ENCODE results near the gene OR10H1. TPM values are rescaled to one million over a fixed set of nuclear protein-coding genes. Genes with fewer than 3 reads are reported as not detected.
"Not testable (repeated sequence)": the region's sequence is repeated elsewhere in the genome, so short reads cannot be mapped to it uniquely, and the experiment has no call there.

Gene OR10H1
- total RNA-seq, 1 donor from 2014 or later = not detected

DNA sequence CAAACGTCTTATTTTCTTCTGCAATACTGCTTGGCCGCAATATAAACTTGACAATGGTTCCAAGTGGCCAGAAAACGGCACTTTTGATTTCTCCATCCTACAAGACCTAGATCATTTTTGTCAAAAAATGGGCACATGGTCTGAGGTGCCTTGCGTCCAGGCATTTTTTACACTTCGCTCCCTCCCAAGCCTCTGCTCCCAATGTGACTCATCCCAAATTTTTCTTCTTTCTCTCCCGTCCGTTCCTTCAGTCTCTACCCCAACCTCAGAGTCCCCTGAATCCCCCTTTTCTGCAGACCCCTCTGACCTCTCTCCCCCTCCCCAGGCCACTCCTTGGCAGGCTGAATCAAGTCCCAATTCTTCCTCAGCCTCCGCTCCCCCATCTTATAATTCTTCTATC lies 14.3 kb upstream of the OR10H1 start:
- Histone ChIP-seq H3K79me2 (ENCODE audit: low read depth) (no peaks in the 10 kb centered on the region), H3K9me3 (ENCODE audit: low read depth) (peaks cover 3% of the 10 kb centered on the region), H4K20me1 (ENCODE audit: low read depth) (no peaks in the 10 kb centered on the region), H3F3A (ENCODE audit: low read depth) (no peaks in the 10 kb centered on the region), H3K4me2 (no peak overlapping the region), H2AFZ (replicated peaks) (no peak overlapping the region), H3K36me3 (no peaks in the 10 kb centered on the region), H3K4me3 (no peak overlapping the region), H3K4me1 (no peaks in the 10 kb centered on the region), H3K27me3 (no peaks in the 10 kb centered on the region), H3K27ac (no peak overlapping the region), H3K9ac (no peak overlapping the region)
- Mint-ChIP-seq H3K4me3 (no peak overlapping the region), H3K9me3 (peaks cover 25% of the 10 kb centered on the region), H3K27ac (no peak overlapping the region), H3K27me3 (ENCODE audit: insufficient read depth, low read depth) (peaks cover 3% of the 10 kb centered on the region), H3K4me1 (no peaks in the 10 kb centered on the region), H3K36me3 (no peaks in the 10 kb centered on the region)
- TF ChIP-seq, protein P1, sequence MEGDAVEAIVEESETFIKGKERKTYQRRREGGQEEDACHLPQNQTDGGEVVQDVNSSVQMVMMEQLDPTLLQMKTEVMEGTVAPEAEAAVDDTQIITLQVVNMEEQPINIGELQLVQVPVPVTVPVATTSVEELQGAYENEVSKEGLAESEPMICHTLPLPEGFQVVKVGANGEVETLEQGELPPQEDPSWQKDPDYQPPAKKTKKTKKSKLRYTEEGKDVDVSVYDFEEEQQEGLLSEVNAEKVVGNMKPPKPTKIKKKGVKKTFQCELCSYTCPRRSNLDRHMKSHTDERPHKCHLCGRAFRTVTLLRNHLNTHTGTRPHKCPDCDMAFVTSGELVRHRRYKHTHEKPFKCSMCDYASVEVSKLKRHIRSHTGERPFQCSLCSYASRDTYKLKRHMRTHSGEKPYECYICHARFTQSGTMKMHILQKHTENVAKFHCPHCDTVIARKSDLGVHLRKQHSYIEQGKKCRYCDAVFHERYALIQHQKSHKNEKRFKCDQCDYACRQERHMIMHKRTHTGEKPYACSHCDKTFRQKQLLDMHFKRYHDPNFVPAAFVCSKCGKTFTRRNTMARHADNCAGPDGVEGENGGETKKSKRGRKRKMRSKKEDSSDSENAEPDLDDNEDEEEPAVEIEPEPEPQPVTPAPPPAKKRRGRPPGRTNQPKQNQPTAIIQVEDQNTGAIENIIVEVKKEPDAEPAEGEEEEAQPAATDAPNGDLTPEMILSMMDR (IDR thresholded peaks at IDR 0.05) = no peak
- TF ChIP-seq EZH2phosphoT487 (IDR thresholded peaks at IDR 0.05) = no peak
- TF ChIP-seq EZH2 (IDR thresholded peaks at IDR 0.05) = no peak
- no peak for DNase-seq (ENCODE audit: low spot score)

GRCh38 chr19:15829306-15829698 lies 13.8 kb upstream of the OR10H1 start:
- no peak overlapping the region for H3K27ac Mint-ChIP-seq

DNA sequence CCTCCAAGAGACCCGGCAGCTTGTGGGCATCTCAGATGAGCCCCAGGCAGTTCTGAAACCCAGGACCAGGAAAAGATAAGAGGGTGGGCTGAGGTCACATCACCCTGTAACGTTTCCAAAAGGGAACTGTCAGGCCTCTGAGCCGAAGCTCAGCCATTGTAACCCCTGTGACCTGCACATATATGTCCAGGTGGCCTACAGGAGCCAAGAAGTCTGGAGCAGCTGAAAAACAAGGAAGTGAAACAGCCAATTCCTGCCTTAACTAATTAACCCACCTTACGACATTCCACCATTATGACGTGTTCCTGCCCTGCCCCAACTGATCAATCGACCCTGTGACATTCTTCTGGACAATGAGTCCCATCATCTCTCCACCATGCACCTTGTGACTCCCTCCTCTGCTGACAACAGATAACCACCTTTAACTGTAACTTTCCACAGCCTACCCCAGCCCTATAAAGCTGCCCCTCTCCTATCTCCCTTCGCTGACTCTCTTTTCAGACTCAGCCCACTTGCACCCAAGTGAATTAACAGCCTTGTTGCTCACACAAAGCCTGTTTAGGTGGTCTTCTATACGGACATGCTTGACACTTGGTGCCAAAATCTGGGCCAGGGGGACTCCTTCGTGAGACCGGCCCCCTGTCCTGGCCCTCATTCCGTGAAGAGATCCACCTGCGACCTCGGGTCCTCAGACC lies 13.3 kb upstream of the OR10H1 start:
- not testable (repeated sequence) for H4K20me1 ChIP-seq (ENCODE audit: low read depth); H3K9me3 ChIP-seq (ENCODE audit: low read depth); H3F3A ChIP-seq (ENCODE audit: low read depth); H3K9ac ChIP-seq; H3K4me1 ChIP-seq; H3K36me3 ChIP-seq; H3K27me3 Mint-ChIP-seq (ENCODE audit: insufficient read depth, low read depth); H3K27ac ChIP-seq; H3K4me3 ChIP-seq; H3K4me3 Mint-ChIP-seq; H3K4me2 ChIP-seq; H2AFZ ChIP-seq (replicated peaks); H3K27me3 ChIP-seq; H3K4me1 Mint-ChIP-seq; H3K36me3 Mint-ChIP-seq; H3K79me2 ChIP-seq (ENCODE audit: low read depth); H3K27ac Mint-ChIP-seq; DNase-seq (ENCODE audit: low spot score)
- peaks cover 27% of the 10 kb centered on the region for H3K9me3 Mint-ChIP-seq

More at GRCh38 chr19:15829306-15829698, 13.8 kb upstream of the OR10H1 start:
- no peak overlapping the region for H2AFZ ChIP-seq (replicated peaks)
- no peak overlapping the region for H3K27ac ChIP-seq
- H4K20me1 ChIP-seq (ENCODE audit: low read depth) = no peaks in the 10 kb centered on the region
- H3K9me3 Mint-ChIP-seq = peaks cover 25% of the 10 kb centered on the region
- no peaks in the 10 kb centered on the region for H3K4me1 Mint-ChIP-seq
- no peaks in the 10 kb centered on the region for H3K36me3 ChIP-seq
- TF ChIP-seq, protein P1 (IDR thresholded peaks at IDR 0.05) = no peak
- TF ChIP-seq EZH2 (IDR thresholded peaks at IDR 0.05) (no peak), EZH2phosphoT487 (IDR thresholded peaks at IDR 0.05) (no peak)
- no peaks in the 10 kb centered on the region for H3K27me3 ChIP-seq
- no peaks in the 10 kb centered on the region for H3K79me2 ChIP-seq (ENCODE audit: low read depth)
- H3K4me1 ChIP-seq = no peaks in the 10 kb centered on the region
- peaks cover 3% of the 10 kb centered on the region for H3K9me3 ChIP-seq (ENCODE audit: low read depth)
- DNase-seq (ENCODE audit: low spot score) = no peak
- H3K4me3 Mint-ChIP-seq = no peak overlapping the region
- no peak overlapping the region for H3K9ac ChIP-seq
- no peaks in the 10 kb centered on the region for H3K36me3 Mint-ChIP-seq
- peaks cover 3% of the 10 kb centered on the region for H3K27me3 Mint-ChIP-seq (ENCODE audit: insufficient read depth, low read depth)
- no peak overlapping the region for H3K4me3 ChIP-seq
- no peaks in the 10 kb centered on the region for H3F3A ChIP-seq (ENCODE audit: low read depth)
- H3K4me2 ChIP-seq = no peak overlapping the region

- DNase-seq (ENCODE audit: low spot score) = no peak
- H3K4me3 ChIP-seq = no peak overlapping the region
- no peaks in the 10 kb centered on the region for H4K20me1 ChIP-seq (ENCODE audit: low read depth)
- Mint-ChIP-seq H3K36me3 (no peaks in the 10 kb centered on the region), H3K4me1 (no peaks in the 10 kb centered on the region), H3K27ac (no peak overlapping the region), H3K27me3 (ENCODE audit: insufficient read depth, low read depth) (peaks cover 3% of the 10 kb centered on the region), H3K4me3 (no peak overlapping the region), H3K9me3 (peaks cover 27% of the 10 kb centered on the region)
- no peak overlapping the region for H3K9ac ChIP-seq
- no peak overlapping the region for H3K4me2 ChIP-seq
- no peaks in the 10 kb centered on the region for H3F3A ChIP-seq (ENCODE audit: low read depth)
- no peak overlapping the region for H3K27ac ChIP-seq
- H2AFZ ChIP-seq (replicated peaks) = no peak overlapping the region
- no peaks in the 10 kb centered on the region for H3K4me1 ChIP-seq
- H3K27me3 ChIP-seq = no peaks in the 10 kb centered on the region
- H3K36me3 ChIP-seq = no peaks in the 10 kb centered on the region
- no peaks in the 10 kb centered on the region for H3K79me2 ChIP-seq (ENCODE audit: low read depth)
- TF ChIP-seq, protein P1 (IDR thresholded peaks at IDR 0.05) = no peak
- TF ChIP-seq EZH2phosphoT487 (IDR thresholded peaks at IDR 0.05) (no peak), EZH2 (IDR thresholded peaks at IDR 0.05) (no peak)
- H3K9me3 ChIP-seq (ENCODE audit: low read depth) = peaks cover 9% of the 10 kb centered on the region
Measured at GRCh38 chr19:15828121-15828610, 12.7 kb upstream of the OR10H1 start.

Data from neural progenitor cell (in vitro differentiated cells).